Ascending aorta (tissue), 2 donors: ENCODE measurements around the gene TMEM53. TPM values are rescaled to one million over a fixed set of nuclear protein-coding genes. Genes with fewer than 3 reads are reported as not detected.

Experiments
- DNase-seq, 2 donors: peaks; one replicate each; pipeline ENCODE4 v3.0.0-alpha.2; 2019; ENCODE audit warnings: low spot score in 2 of 2
- H3K27ac ChIP-seq, 2 donors: fragments of 200-600 bp; sonication (generic); one replicate each; pipeline ENCODE4 v1.5.1; 2016 to 2017; ENCODE audit warnings: mild to moderate bottlenecking in 1 of 2
- H3K27me3 ChIP-seq: fragments of 200-600 bp; sonication (generic); one replicate; pipeline ENCODE4 v1.5.1; 2017
- H3K36me3 ChIP-seq, 2 donors: fragments of 200-600 bp; sonication (generic); one replicate each; pipeline ENCODE4 v1.5.1; 2016
- H3K4me1 ChIP-seq, 2 donors: fragments of 200-600 bp; sonication (generic); one replicate each; pipeline ENCODE4 v1.5.1; 2016 to 2017; ENCODE audit warnings: mild to moderate bottlenecking in 1 of 2
- H3K4me3 ChIP-seq, 2 donors: fragments of 200-600 bp; sonication (generic); one replicate each; pipeline ENCODE4 v1.5.1; 2016 to 2017; ENCODE audit warnings: mild to moderate bottlenecking in 1 of 2
- H3K9me3 ChIP-seq, 2 donors: fragments of 200-600 bp; sonication (generic); one replicate each; pipeline ENCODE4 v1.5.1; 2016
- intact Hi-C: fragments of 100-400 bp; cut with DNase I; formaldehyde crosslinking; loops from one replicate; pipeline ENCODE4 v1.15.1; 2023
- total RNA-seq: library from RNA; depleted of rRNA; stranded (reverse); fragments of >200 nt; gene quantifications from one replicate; pipeline ENCODE4 v1.1.0, GENCODE V29; 2016
- TF ChIP-seq, protein P1 (sequence below), 3 experiments: fragments of 200-600 bp in 2 of 3; fragments of 450-650 bp in 1 of 3; sonication (generic) in 2 of 3; IDR thresholded peaks; one replicate each; pipeline ENCODE4 v1.5.1; 2016 to 2019; ENCODE audit warnings: antibody characterized with exemption in 3 of 3, mild to moderate bottlenecking in 1 of 3, moderate library complexity in 1 of 3

Gene TMEM53
- total RNA-seq, 1 donor from 2014 or later: 9.2 TPM

GRCh38 chr1:44676484-44677200 is 2.4 kb upstream of the TMEM53 start:
- Histone ChIP-seq H3K4me3 (no peak overlapping the region), H3K27me3 (no peaks in the 10 kb centered on the region), H3K9me3 (no peaks in the 10 kb centered on the region), H3K36me3 (no peaks in the 10 kb centered on the region), H3K27ac (peak overlapping the region in 1 of 2 donors; percentile 34), H3K4me1 (peaks cover 7 to 25% of the 10 kb centered on the region in 2 donors)
- TF ChIP-seq, protein P1, sequence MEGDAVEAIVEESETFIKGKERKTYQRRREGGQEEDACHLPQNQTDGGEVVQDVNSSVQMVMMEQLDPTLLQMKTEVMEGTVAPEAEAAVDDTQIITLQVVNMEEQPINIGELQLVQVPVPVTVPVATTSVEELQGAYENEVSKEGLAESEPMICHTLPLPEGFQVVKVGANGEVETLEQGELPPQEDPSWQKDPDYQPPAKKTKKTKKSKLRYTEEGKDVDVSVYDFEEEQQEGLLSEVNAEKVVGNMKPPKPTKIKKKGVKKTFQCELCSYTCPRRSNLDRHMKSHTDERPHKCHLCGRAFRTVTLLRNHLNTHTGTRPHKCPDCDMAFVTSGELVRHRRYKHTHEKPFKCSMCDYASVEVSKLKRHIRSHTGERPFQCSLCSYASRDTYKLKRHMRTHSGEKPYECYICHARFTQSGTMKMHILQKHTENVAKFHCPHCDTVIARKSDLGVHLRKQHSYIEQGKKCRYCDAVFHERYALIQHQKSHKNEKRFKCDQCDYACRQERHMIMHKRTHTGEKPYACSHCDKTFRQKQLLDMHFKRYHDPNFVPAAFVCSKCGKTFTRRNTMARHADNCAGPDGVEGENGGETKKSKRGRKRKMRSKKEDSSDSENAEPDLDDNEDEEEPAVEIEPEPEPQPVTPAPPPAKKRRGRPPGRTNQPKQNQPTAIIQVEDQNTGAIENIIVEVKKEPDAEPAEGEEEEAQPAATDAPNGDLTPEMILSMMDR (IDR thresholded peaks at IDR 0.05): no peak
- intact Hi-C loops: loop anchor here (10.0 kb wide), 1 partner anchor 462 kb away; the partner anchor contains the start of gene DMAP1
- no peak for DNase-seq

GRCh38 chr1:44675186-44675585 is 905 bp upstream of the TMEM53 start:
- intact Hi-C loops: loop anchor here (2.0 to 10.0 kb wide), 2 partner anchors 30 to 460 kb away; partner anchors contain the start of gene DMAP1
- TF ChIP-seq, protein P1 (IDR thresholded peaks at IDR 0.05): no peak
- no peaks in the 10 kb centered on the region for H3K9me3 ChIP-seq
- H3K27ac ChIP-seq: peak overlapping the region; percentile 73 to 92
- peaks cover 7 to 27% of the 10 kb centered on the region in 2 donors for H3K4me1 ChIP-seq
- H3K27me3 ChIP-seq: no peaks in the 10 kb centered on the region
- DNase-seq: no peak
- peak overlapping the region; percentile 64 to 85 for H3K4me3 ChIP-seq
- H3K36me3 ChIP-seq: no peaks in the 10 kb centered on the region

DNA sequence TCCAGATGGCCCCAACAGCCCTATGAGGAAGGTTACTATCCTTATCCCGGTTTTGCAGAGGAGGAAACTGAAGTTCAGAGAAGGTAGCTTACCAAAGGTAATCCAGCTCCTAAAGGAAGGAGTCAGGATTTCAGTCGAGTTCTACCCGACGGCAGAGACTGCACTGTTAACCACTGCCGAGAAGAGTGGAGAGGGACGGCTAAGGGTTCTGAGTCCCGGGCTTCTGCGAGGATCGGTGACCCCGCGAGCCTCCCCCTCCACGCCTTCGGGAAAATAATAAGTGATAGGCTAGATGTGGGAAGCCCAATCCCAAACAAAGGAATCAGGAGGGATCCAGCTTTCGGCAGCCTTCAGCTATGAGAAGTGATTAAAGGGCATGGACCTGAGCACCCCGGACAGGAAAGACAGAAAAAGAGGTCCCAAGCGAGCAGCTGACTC is 587 bp downstream of the TMEM53 start:
- Histone ChIP-seq H3K27ac (peak overlapping the region; percentile 86 to 92), H3K27me3 (no peaks in the 10 kb centered on the region), H3K9me3 (no peaks in the 10 kb centered on the region), H3K36me3 (no peaks in the 10 kb centered on the region), H3K4me3 (peak overlapping the region; percentile 64 to 85), H3K4me1 (peaks cover 7 to 27% of the 10 kb centered on the region in 2 donors)
- no peak for DNase-seq
- intact Hi-C loops: loop anchor here (1.0 to 10.0 kb wide), 7 partner anchors 29 to 1014 kb away; partner anchors contain the start of genes DMAP1, ERI3, GPBP1L1 and RNU5D-1
- TF ChIP-seq, protein P1 (IDR thresholded peaks at IDR 0.05): no peak

DNA sequence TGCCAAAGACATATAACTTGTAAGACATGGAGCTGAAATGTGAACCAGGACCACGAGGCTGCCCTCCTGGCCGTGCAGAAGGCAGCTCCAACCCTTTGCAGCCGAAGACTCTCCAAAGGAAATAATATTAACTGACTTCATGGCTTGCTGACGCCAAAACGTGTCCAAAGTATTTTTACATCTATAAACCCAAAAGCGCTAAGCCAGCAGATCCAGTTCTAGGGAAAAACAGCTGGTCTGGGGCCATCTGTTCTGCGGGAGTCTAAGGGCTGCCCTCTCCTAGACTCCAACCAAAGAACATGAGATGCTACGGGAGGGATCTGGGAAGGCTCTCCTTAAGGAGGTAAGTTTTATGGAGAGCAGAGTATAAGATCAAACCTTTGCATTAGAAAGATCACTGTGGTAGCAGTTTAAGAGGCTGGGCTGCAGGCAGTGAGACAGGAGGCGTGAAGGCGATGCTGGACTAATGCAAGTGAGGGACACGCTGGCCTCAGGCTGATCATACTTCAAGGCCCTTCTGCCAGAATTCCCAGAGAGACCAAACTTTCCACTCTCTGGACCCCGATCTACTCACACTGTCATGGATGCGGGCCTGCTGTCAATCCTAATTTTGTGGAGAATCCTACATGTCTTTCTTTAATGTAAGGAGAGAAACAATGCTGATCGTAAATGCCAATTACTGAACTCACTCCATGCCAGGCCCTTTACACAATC is 1.2 kb downstream of the TMEM53 start:
- H3K4me1 ChIP-seq: peaks cover 7 to 27% of the 10 kb centered on the region in 2 donors
- TF ChIP-seq, protein P1 (IDR thresholded peaks at IDR 0.05): no peak

DNA sequence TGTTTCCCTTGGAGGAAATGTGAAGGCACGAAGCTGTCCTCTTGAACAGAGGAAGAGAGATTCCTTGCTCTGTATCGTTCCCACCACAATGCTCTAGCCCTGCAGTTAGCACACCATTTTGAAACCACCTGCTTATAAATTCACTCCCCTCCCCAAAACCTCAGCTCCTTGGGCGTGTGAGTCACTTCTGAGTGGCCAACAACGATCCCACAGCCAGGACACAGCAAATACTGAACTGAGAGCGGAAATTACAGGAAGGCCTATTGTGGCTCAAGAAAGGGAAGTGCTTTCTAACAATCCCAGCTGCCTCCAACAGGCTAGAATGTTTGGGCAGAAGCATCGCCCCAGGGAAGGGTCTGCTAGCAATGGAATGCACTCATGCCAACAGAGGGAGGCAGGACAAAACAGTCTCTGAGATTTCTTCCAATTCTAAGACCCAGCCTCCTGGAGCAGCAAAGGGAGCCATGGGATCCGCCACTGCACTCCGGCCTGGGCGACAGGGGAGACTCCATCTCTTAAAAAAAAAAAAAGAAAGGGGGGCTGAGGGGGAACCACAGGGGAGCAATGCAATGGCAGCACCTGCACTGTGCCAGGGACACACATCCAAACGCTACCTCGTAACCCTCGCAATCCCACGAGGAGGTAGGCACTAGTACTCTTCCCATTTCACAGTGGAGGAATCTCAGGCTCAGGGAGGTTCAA is 1.9 kb downstream of the TMEM53 start:
- Histone ChIP-seq H3K4me3 (peak overlapping the region in 1 of 2 donors; percentile 64), H3K36me3 (no peaks in the 10 kb centered on the region), H3K27me3 (no peaks in the 10 kb centered on the region), H3K27ac (peak overlapping the region; percentile 86 to 92), H3K4me1 (peaks cover 7 to 27% of the 10 kb centered on the region in 2 donors), H3K9me3 (no peaks in the 10 kb centered on the region)
- TF ChIP-seq, protein P1 (IDR thresholded peaks at IDR 0.05): no peak
- intact Hi-C loops: loop anchor here (5.0 to 10.0 kb wide), 4 partner anchors 60 to 1015 kb away; partner anchors contain the start of genes DMAP1, GPBP1L1, RNU5D-1 and ST3GAL3
- DNase-seq: peak in 1 of 2 donors; percentile 74

More for the DNA sequence above, 1.2 kb downstream of the TMEM53 start:
- Histone ChIP-seq H3K36me3 (no peaks in the 10 kb centered on the region), H3K27ac (peak overlapping the region; percentile 86 to 92), H3K4me3 (peak overlapping the region; percentile 64 to 85), H3K27me3 (no peaks in the 10 kb centered on the region), H3K9me3 (no peaks in the 10 kb centered on the region)
- DNase-seq: no peak
- intact Hi-C loops: loop anchor here (5.0 to 10.0 kb wide), 4 partner anchors 59 to 1014 kb away; partner anchors contain the start of genes DMAP1, GPBP1L1, RNU5D-1 and ST3GAL3
